ENCODE results near the gene GRIPAP1.
"Not testable (repeated sequence)": the region's sequence is repeated elsewhere in the genome, so short reads cannot be mapped to it uniquely, and the experiment has no call there.

GRIPAP1 gene

GRCh38 chrX:48997865-48998264, 4.2 kb downstream of the GRIPAP1 start:
- DNase-seq (ENCODE audit: low read depth, low spot score) = no peak

- DNase-seq (ENCODE audit: low read depth, low spot score) = no peak
Measured at GRCh38 chrX:48997455-48997854, 4.6 kb downstream of the GRIPAP1 start.

DNA sequence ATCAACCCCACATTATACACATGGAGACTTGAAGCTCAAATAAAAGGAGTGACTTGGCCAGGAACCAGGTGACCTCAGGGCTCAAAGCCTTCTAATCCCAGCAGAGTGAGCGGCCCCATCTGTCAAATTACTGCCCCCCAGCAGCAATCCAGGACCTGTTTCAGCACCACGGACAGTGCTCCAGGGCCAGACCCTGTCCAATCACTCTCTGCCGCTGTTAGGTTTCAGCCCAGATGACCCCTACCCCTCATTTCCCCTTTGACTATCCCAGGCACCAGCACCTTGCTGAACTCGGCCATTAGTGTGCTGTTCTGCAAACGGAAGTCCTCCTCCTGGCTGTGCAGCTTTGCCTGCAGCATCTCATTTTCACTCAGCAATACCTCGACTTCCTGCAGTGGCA, 5.1 kb downstream of the GRIPAP1 start:
- no peak for DNase-seq (ENCODE audit: low read depth, low spot score)

DNA sequence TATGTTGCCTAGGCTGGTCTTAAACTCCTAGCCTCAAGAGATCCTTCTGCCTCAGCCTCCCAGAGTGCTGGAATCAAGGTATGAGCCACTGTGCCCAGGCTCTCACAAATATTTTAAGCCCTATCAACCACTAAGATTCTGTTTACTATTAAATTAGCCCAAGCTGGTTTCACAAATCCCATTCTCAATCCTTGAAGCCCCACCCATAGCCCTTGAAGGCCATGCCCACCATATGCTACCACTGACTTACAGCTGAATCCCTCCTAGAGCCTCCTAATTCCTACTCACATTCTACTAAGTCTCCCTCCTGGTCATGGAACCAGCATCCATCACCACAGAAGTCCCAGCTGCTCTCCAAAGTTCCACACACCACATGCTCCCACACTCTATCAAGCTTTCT, 9.7 kb downstream of the GRIPAP1 start:
- DNase-seq (ENCODE audit: low read depth, low spot score) = no peak

- no peak for DNase-seq (ENCODE audit: low read depth, low spot score)
Measured at GRCh38 chrX:48989483-48989882, 12.6 kb downstream of the GRIPAP1 start.

- no peak for DNase-seq (ENCODE audit: low read depth, low spot score)
Measured at GRCh38 chrX:48983896-48984295, 18.2 kb downstream of the GRIPAP1 start.

- DNase-seq (ENCODE audit: low read depth, low spot score) = no peak
Measured at GRCh38 chrX:48983081-48983480, 19.0 kb downstream of the GRIPAP1 start.

- DNase-seq (ENCODE audit: low read depth, low spot score) = no peak
Measured at GRCh38 chrX:48981178-48981577, 20.9 kb downstream of the GRIPAP1 start.

DNA sequence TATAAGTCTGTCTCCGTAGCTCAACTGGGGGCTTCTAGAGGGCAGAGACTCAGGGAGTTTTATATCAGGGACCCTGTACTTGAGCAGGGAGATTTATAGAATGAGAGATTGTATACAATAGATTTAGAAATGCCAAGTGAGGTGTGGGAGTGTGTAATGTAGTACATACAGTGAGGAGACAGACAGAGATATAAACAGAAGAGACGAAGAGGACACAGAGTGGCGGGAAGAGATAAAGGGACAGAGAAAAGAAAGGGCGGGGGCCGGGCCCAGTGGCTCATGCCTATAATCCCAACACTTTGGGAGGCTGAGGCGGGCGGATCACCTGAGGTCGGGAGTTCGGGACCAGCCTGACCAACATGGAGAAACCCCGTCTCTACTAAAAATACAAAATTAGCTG, 21.7 kb downstream of the GRIPAP1 start:
- DNase-seq (ENCODE audit: low read depth, low spot score) = not testable (repeated sequence)

- no peak for DNase-seq (ENCODE audit: low read depth, low spot score)
Measured at GRCh38 chrX:48978226-48978625, 23.8 kb downstream of the GRIPAP1 start.

- DNase-seq (ENCODE audit: low read depth, low spot score) = no peak
Measured at GRCh38 chrX:48976086-48976485, 26.0 kb downstream of the GRIPAP1 start.

GRCh38 chrX:48975541-48975940, 26.5 kb downstream of the GRIPAP1 start:
- DNase-seq (ENCODE audit: low read depth, low spot score) = no peak

- DNase-seq (ENCODE audit: low read depth, low spot score) = no peak
Measured at GRCh38 chrX:48975041-48975440, 27.0 kb downstream of the GRIPAP1 start.

GRCh38 chrX:48974574-48974973, 27.5 kb downstream of the GRIPAP1 start:
- no peak for DNase-seq (ENCODE audit: low read depth, low spot score)

DNA sequence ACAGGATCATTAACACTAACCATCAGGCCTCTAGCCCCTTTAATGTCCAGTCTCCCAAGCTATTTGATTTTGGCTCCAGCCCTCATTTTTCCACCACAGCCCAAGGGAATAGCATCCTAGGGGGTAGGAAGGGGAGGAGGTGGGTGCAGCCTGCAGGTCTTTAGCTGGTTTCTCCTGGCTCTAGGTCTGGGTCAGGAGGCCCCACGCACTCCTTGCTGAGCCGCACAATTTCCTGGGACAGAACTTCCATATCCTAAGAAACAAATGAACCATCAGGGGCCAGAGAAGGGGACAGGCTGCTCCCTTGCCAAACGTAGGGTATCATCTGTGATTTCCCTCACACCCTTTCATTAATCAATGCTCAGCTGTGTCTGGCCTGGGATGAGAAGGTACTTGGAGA, 28.0 kb downstream of the GRIPAP1 start:
- DNase-seq (ENCODE audit: low read depth, low spot score) = no peak

GRCh38 chrX:48972220-48973164, 29.6 kb downstream of the GRIPAP1 start:
- DNase-seq (ENCODE audit: low read depth, low spot score) = no peak

DNA sequence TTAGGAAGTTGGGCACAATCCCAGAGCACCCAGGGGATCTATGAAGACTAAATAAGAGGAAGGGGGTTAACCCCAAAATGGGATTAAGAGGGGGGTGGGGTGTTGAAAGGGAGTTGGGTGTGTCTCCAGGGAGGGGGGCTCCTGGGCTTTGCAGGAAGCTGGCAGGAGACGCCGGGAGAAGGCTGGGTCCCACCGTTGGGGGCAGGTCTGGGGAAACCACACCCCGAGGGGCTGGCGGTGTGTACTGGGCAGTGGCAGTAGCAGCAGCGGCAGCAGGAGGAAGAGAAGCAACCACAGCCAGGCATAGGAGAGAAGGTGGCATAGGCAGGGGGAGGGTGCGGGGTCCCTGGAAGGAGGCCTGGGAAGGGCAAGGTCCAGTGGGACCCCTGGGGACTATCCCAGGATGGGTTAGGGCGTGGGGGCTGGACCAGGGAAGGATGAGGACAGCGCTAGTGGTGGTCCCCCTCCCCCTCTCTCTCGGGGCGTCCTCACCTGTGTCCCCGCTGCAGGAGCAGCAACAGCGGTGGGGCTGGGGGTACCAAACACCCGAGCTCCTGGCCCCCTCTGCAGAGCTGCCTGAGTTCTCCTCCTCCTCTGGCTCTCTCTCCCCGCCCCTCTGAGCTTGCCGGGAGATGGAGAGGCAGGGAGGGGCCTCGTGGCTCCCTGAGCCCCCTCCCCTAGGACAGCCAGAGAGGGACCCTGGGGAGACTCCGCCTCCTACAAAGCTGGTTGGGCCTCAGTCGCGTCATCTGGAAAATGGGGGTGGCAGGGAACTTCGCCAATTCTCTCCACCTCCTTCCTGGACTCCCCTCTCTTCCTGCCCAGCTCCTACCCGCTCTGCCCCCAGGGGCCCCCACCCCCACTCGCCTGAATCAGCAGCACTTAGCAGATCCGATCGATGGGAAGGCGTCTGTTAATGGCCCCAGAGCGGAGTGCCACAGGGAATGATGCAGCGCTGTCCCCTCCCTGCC, 30.5 kb downstream of the GRIPAP1 start, which contains the start of gene KCND1:
Gene KCND1 (minus strand): TSS at position 596 of the 971 bp plus-strand sequence. CDS start 1,573 bp downstream, outside the sequence.
- no peak for DNase-seq (ENCODE audit: low read depth, low spot score)

GRCh38 chrX:48969471-48969870, 32.6 kb downstream of the GRIPAP1 start:
- no peak for DNase-seq (ENCODE audit: low read depth, low spot score)

DNA sequence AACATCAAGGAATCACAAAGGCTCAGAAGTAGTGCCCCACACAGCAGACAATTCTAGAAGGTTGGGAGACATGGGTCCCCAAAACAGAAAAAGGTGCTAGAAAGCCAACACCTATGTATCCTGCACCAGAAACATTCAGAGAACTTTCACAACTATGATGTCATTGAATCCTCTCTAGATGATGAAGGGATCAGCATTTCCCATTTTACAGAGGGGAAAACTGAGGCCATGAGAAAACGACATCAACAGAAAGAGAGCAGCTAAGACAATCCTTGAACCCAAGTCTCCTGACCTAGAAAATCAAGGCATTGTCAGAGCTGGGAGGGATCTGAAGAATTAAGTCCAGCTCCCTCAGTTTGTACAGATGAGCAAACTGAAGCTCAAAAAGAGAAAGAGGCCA, 33.7 kb downstream of the GRIPAP1 start:
- DNase-seq (ENCODE audit: low read depth, low spot score) = no peak

DNA sequence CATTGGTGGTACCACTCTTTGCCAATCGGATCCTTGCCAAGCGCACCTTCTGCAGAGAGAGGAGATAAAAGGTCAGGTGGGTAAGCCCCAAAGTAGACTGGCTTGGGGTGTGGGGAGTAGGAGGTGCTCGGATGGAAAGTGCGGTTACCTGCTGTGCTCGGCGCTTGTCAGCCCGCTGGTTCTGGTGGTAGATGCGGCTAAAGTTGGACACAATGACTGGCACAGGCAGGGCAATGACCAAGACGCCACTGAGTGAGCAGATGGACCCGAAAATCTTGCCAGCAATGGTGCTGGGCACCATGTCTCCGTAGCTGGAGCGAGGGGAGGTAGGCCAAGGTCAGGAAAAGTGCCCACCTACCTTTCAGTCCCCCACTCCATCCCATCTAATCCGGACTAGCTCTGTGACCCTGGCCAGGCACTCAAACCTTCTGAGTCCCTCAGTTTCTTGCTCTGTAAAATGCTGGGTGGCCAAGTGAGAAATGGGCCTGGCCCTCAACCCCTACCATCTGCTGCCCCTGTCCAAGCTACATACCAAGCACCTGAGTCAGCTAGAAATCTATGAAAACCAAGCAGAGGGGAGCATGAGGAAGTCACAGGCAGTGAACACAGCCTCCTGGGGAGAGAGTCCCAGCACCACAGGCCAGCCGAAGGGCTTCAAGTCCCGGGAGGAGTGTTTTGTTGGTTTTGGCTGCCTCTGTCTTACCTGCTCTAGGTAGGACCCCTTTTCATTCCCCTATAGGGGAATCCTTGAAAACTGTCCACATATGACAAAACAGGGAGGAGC, 35.1 kb downstream of the GRIPAP1 start:
- no peak for DNase-seq (ENCODE audit: low read depth, low spot score)

GRCh38 chrX:48965959-48966358, 36.1 kb downstream of the GRIPAP1 start:
- no peak for DNase-seq (ENCODE audit: low read depth, low spot score)

Data from iPS DF 19.7 (cell line).